HepG2 (cell line): Measurements from ENCODE around the gene EXOC6B. TPM values are rescaled to one million over a fixed set of nuclear protein-coding genes. Genes with fewer than 3 reads are reported as not detected.

Source experiments
- CREM ChIP-seq, 2 experiments: sonication (generic) in 1 of 2; formaldehyde crosslinking in 1 of 2; IDR thresholded peaks; 2 replicates each; pipeline versions ENCODE4 v1.4.0 to v1.6.1; 2016 to 2020; ENCODE audit warnings: antibody characterized with exemption in 1 of 2, mild to moderate bottlenecking in 1 of 2, missing genetic modification reagents in 1 of 2
- E2F1 ChIP-seq: sonication (generic); formaldehyde crosslinking; IDR thresholded peaks from 2 replicates; pipeline ENCODE4 v1.5.0; 2020; ENCODE audit warnings: missing genetic modification reagents
- ELF3 ChIP-seq: IDR thresholded peaks from 2 replicates; pipeline ENCODE4 v1.6.1; 2016; ENCODE audit warnings: missing genetic modification reagents, missing compliant biosample characterization
- GABPA ChIP-seq, 2 experiments: IDR thresholded peaks; 2 replicates each; pipeline ENCODE4 v1.6.1; 2011 to 2016; ENCODE audit warnings: low read depth in 2 of 2, low read length in 1 of 2, missing biosample characterization in 1 of 2, missing genetic modification characterization in 1 of 2
- GPBP1L1 ChIP-seq: sonication (generic); formaldehyde crosslinking; IDR thresholded peaks from 2 replicates; pipeline ENCODE4 v1.5.0; 2020; ENCODE audit warnings: mild to moderate bottlenecking, missing genetic modification reagents
- HNF1A ChIP-seq, 2 experiments: sonication (generic) in 1 of 2; formaldehyde crosslinking in 1 of 2; IDR thresholded peaks; 2 replicates each; pipeline versions ENCODE4 v1.4.0 to v1.6.1; 2016 to 2020; ENCODE audit warnings: borderline replicate concordance in 1 of 2, low read depth in 1 of 2, mild to moderate bottlenecking in 1 of 2, missing genetic modification reagents in 1 of 2
- MLX ChIP-seq: IDR thresholded peaks from 2 replicates; pipeline ENCODE4 v1.6.1; 2016
- MXD3 ChIP-seq: IDR thresholded peaks from 2 replicates; pipeline ENCODE4 v1.6.1; 2016; ENCODE audit warnings: mild to moderate bottlenecking, missing biosample characterization, missing genetic modification reagents
- MYC ChIP-seq: sonication (generic); formaldehyde crosslinking; IDR thresholded peaks from 2 replicates; pipeline ENCODE4 v1.9.0; 2021; ENCODE audit warnings: missing genetic modification reagents, borderline replicate concordance
- PATZ1 ChIP-seq: sonication (generic); formaldehyde crosslinking; IDR thresholded peaks from 2 replicates; pipeline ENCODE4 v1.4.0; 2020; ENCODE audit warnings: missing genetic modification reagents
- RFX3 ChIP-seq: IDR thresholded peaks from 2 replicates; pipeline ENCODE4 v1.6.1; 2016; ENCODE audit warnings: missing biosample characterization, missing genetic modification reagents
- RXRA ChIP-seq: sonication (generic); formaldehyde crosslinking; IDR thresholded peaks from 2 replicates; pipeline ENCODE4 v1.5.1; 2020; ENCODE audit warnings: missing genetic modification reagents
- SOX6 ChIP-seq, 2 experiments: fragments of 450-650 bp in 1 of 2; sonication (generic) in 1 of 2; formaldehyde crosslinking in 1 of 2; IDR thresholded peaks; 2 replicates each; pipeline versions ENCODE4 v1.4.0 to v1.6.1; 2017 to 2020; ENCODE audit warnings: antibody characterized with exemption in 1 of 2, mild to moderate bottlenecking in 1 of 2, missing genetic modification reagents in 1 of 2
- THAP11 ChIP-seq: IDR thresholded peaks from 2 replicates; pipeline ENCODE4 v1.6.1; 2016; ENCODE audit warnings: missing biosample characterization, missing genetic modification reagents
- ZBTB20 ChIP-seq: sonication (generic); formaldehyde crosslinking; IDR thresholded peaks from 2 replicates; pipeline ENCODE4 v1.8.1; 2023; ENCODE audit warnings: missing genetic modification reagents, low read depth, mild to moderate bottlenecking, borderline replicate concordance
- ZNF282 ChIP-seq: fragments of 450-650 bp; IDR thresholded peaks from 2 replicates; pipeline ENCODE4 v1.6.1; 2018; ENCODE audit not compliant: partially characterized antibody
- ZNF644 ChIP-seq: IDR thresholded peaks from 2 replicates; pipeline ENCODE4 v1.6.1; 2016; ENCODE audit warnings: low read depth
- polyA plus RNA-seq, 8 experiments: library from polyadenylated mRNA; depleted of rRNA in 3 of 8; stranded (reverse) in 7 of 8; unstranded in 1 of 8; fragments of >200 nt; fragmentation: Illumina TruSeq in 4 of 8; extraction: Trizol in 4 of 8; gene quantifications; 2 replicates each; pipeline versions ENCODE4 v1.2.1 to v1.2.3, GENCODE V29; 2011 to 2016; ENCODE audit warnings: low read depth in 4 of 8, missing spikeins in 1 of 8, mixed read lengths in 1 of 8; ENCODE audit not compliant: insufficient read depth in 1 of 8
- total RNA-seq, 5 experiments: library from RNA; depleted of rRNA; stranded (reverse); fragments of >200 nt; fragmentation: Illumina TruSeq; extraction: Trizol; gene quantifications; 2 replicates each; pipeline ENCODE4 v1.2.3, GENCODE V29; 2016; ENCODE audit warnings: low read depth in 1 of 5

The EXOC6B gene
- total and polyA plus RNA-seq, 2 of the 13 experiments (the other 11 are each of a cell fraction or from before 2014, with no cell fraction given), result 9.1 to 15.9 TPM

- TF ChIP-seq THAP11 (CRISPR knock-in tag) (peak; percentile 72), ZNF644 (0 out of 2 replicates have a peak, but pooled peaks have one; percentile 40), PATZ1 (peak; percentile 76), HNF1A (IDR thresholded peaks at IDR 0.05; ENCODE audit: low read depth) (peak; percentile 80), HNF1A (CRISPR knock-in tag; IDR thresholded peaks at IDR 0.05; ENCODE audit: borderline replicate concordance) (peak; percentile 96), GABPA (IDR thresholded peaks at IDR 0.05; ENCODE audit: low read depth, low read length) (no peak), GABPA (CRISPR knock-in tag; IDR thresholded peaks at IDR 0.05; ENCODE audit: low read depth) (peak; percentile 17; the same call in 1 of the 2 replicates), SOX6 (IDR thresholded peaks at IDR 0.05) (no peak), SOX6 (CRISPR knock-in tag; IDR thresholded peaks at IDR 0.05) (peak; percentile 91), ZNF282 (no peak), ZBTB20 (peak; percentile 76; the same call in 1 of the 2 replicates), MXD3 (peak; percentile 50; the same call in 1 of the 2 replicates), CREM (IDR thresholded peaks at IDR 0.05) (peak; percentile 64; the same call in 1 of the 2 replicates), CREM (CRISPR knock-in tag; IDR thresholded peaks at IDR 0.05) (no peak), E2F1 (CRISPR knock-in tag) (peak; percentile 71; the same call in 1 of the 2 replicates), MLX (CRISPR knock-in tag) (peak; percentile 70), GPBP1L1 (no peak), ELF3 (CRISPR knock-in tag) (peak; percentile 62), RXRA (CRISPR knock-in tag) (peak; percentile 100), MYC (CRISPR knock-in tag) (no peak), RFX3 (0 out of 2 replicates have a peak, but pooled peaks have one; percentile 17)
Measured at GRCh38 chr2:72694715-72695496, 130.9 kb downstream of the EXOC6B start (continued).
